OCI-LY3 (cell line): Measurements from ENCODE around the gene ADGRB3.

Experiments used
- H2AFZ ChIP-seq: fragments of 200-600, 300-600 bp; shearing (Covaris generic); 2 replicates; pipeline ENCODE4 v1.6.0; 2014; ENCODE audit warnings: antibody characterized with exemption, low read depth, low read length
- H3K27ac ChIP-seq: fragments of 200-600, 300-600 bp; sonication (generic); 2 replicates; pipeline ENCODE4 v1.5.1; 2014; ENCODE audit warnings: mild to moderate bottlenecking, low read length, moderate library complexity, mixed read lengths
- H3K27me3 ChIP-seq: fragments of 200-600, 300-600 bp; sonication (generic); 2 replicates; pipeline ENCODE4 v1.6.1; 2014; ENCODE audit warnings: low read depth, low read length, mixed read lengths
- H3K36me3 ChIP-seq: fragments of 200-600, 300-600 bp; sonication (generic); replicated peaks from 2 replicates; pipeline ENCODE3; 2014; ENCODE audit warnings: low read depth, low read length, mixed read lengths
- H3K4me1 ChIP-seq: fragments of 300-600, 200-600 bp; sonication (generic); 2 replicates; pipeline ENCODE4 v1.6.1; 2014; ENCODE audit warnings: low read length, mixed read lengths
- H3K4me2 ChIP-seq: fragments of 200-600, 300-600 bp; sonication (generic); 2 replicates; pipeline ENCODE4 v1.6.1; 2014; ENCODE audit warnings: low read length, mixed read lengths
- H3K4me3 ChIP-seq: fragments of 300-600, 200-600 bp; sonication (generic); 2 replicates; pipeline ENCODE4 v1.5.1; 2014; ENCODE audit warnings: antibody characterized with exemption, mild to moderate bottlenecking, low read length, moderate library complexity
- H3K79me2 ChIP-seq: fragments of 300-600, 200-600 bp; shearing (Covaris generic); 2 replicates; pipeline ENCODE4 v1.6.1; 2014; ENCODE audit warnings: mild to moderate bottlenecking, low read length, mixed read lengths
- H3K9ac ChIP-seq: fragments of 300-600, 200-600 bp; shearing (Covaris generic); 2 replicates; pipeline ENCODE4 v1.6.0; 2014; ENCODE audit warnings: mild to moderate bottlenecking, low read length, moderate library complexity
- H3K9me3 ChIP-seq: fragments of 200-600, 300-600 bp; shearing (Covaris generic); 2 replicates; pipeline ENCODE4 v1.6.1; 2014; ENCODE audit warnings: low read length, mixed read lengths; ENCODE audit not compliant: insufficient read depth
- H4K20me1 ChIP-seq: fragments of 200-600, 300-600 bp; sonication (generic); 2 replicates; pipeline ENCODE4 v1.6.1; 2016; ENCODE audit warnings: low read length, mixed read lengths; ENCODE audit not compliant: insufficient read depth
- EZH2phosphoT487 ChIP-seq: fragments of 200-600 bp; shearing (Covaris generic); IDR thresholded peaks from 2 replicates; pipeline ENCODE4 v1.6.1; 2018; ENCODE audit warnings: antibody characterized with exemption, mixed run types, low read depth
- TF ChIP-seq, protein P1 (sequence below): fragments of 200-600, 300-600 bp; sonication (generic); IDR thresholded peaks from 2 replicates; pipeline ENCODE4 v1.5.1; 2014; ENCODE audit warnings: antibody characterized with exemption, low read length, low read depth

ADGRB3 gene

DNA sequence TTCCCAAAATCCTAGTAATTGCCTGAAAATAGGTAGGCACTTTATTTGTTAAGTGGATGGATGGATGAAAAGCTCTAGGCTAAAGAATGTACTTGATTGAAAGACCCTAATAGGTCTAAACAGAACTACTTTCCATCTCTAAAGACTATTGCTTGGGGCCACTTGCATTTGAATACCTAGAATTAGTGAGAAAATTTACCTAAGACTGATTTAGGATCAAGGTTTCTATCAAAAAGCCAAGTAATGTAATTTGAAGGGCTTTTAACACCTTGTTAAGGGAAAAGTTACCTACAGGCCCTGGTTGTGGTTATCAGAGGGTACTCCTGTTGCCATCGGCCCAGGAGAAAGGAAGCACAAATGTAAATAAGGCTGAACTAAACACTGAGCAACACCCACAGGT is 581.0 kb downstream of the ADGRB3 start:
- no peaks in the 10 kb centered on the region for H3K27me3 ChIP-seq
- H3K36me3 ChIP-seq = no peaks in the 10 kb centered on the region
- TF ChIP-seq EZH2phosphoT487 = no peak
- TF ChIP-seq, protein P1, sequence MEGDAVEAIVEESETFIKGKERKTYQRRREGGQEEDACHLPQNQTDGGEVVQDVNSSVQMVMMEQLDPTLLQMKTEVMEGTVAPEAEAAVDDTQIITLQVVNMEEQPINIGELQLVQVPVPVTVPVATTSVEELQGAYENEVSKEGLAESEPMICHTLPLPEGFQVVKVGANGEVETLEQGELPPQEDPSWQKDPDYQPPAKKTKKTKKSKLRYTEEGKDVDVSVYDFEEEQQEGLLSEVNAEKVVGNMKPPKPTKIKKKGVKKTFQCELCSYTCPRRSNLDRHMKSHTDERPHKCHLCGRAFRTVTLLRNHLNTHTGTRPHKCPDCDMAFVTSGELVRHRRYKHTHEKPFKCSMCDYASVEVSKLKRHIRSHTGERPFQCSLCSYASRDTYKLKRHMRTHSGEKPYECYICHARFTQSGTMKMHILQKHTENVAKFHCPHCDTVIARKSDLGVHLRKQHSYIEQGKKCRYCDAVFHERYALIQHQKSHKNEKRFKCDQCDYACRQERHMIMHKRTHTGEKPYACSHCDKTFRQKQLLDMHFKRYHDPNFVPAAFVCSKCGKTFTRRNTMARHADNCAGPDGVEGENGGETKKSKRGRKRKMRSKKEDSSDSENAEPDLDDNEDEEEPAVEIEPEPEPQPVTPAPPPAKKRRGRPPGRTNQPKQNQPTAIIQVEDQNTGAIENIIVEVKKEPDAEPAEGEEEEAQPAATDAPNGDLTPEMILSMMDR = no peak
- H2AFZ ChIP-seq = no peak overlapping the region
- no peaks in the 10 kb centered on the region for H3K79me2 ChIP-seq
- no peak overlapping the region for H3K4me2 ChIP-seq
- peaks cover 6% of the 10 kb centered on the region for H3K4me1 ChIP-seq
- no peak overlapping the region for H3K27ac ChIP-seq
- no peak overlapping the region for H3K9ac ChIP-seq
- no peaks in the 10 kb centered on the region for H3K9me3 ChIP-seq
- H3K4me3 ChIP-seq = no peak overlapping the region
- no peaks in the 10 kb centered on the region for H4K20me1 ChIP-seq

DNA sequence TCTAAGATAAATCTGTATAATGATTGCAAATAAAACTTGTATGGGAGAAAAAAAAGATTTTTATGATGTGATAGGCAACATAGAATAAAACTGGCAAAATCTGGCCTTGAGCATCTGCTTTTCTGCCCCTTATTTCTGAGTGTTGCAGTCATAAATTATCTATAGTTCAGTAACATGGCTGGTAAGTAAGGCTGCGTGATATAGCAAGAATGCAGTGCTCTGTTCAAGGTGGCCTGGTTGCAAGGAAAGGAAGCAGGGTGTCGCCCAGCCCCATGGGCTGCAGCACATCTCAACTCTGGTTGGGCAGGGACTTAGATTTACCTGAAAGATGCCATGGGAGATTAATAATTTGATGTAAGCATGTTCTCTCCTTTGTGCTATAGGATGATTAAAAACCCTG is 582.3 kb downstream of the ADGRB3 start:
- Histone ChIP-seq H3K27me3 (no peaks in the 10 kb centered on the region), H3K9me3 (no peaks in the 10 kb centered on the region), H3K4me3 (no peak overlapping the region), H3K9ac (no peak overlapping the region), H3K4me2 (no peak overlapping the region), H3K27ac (no peak overlapping the region), H3K79me2 (no peaks in the 10 kb centered on the region), H3K4me1 (peaks cover 6% of the 10 kb centered on the region), H4K20me1 (no peaks in the 10 kb centered on the region), H3K36me3 (no peaks in the 10 kb centered on the region), H2AFZ (no peak overlapping the region)
- TF ChIP-seq EZH2phosphoT487 = no peak
- TF ChIP-seq, protein P1 = no peak

DNA sequence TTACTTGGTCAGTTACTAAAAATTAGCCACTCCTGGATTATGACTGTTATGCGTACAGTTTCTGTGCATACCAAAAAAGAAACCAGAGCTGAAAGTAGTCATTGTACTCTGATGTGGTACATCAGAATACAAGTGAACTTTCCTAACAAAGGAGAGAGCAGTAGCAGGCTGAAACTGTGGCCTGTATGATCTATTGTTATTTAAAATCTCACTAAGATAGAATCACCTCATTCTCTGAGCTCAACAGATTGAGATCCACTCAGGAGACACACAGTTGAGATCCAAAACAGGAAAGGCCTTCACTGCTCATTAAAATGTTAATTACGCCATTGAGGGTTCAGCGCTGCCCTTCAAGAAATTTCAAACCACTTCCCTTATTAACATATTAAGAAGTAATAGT is 585.3 kb downstream of the ADGRB3 start:
- H3K27ac ChIP-seq = no peak overlapping the region
- H3K27me3 ChIP-seq = no peaks in the 10 kb centered on the region
- H3K9me3 ChIP-seq = no peaks in the 10 kb centered on the region
- no peaks in the 10 kb centered on the region for H3K4me1 ChIP-seq
- H3K4me3 ChIP-seq = no peak overlapping the region
- TF ChIP-seq EZH2phosphoT487 = no peak
- TF ChIP-seq, protein P1 = no peak
- H3K4me2 ChIP-seq = no peak overlapping the region
- no peaks in the 10 kb centered on the region for H4K20me1 ChIP-seq
- H2AFZ ChIP-seq = no peak overlapping the region
- H3K9ac ChIP-seq = no peak overlapping the region
- H3K36me3 ChIP-seq = no peaks in the 10 kb centered on the region
- no peaks in the 10 kb centered on the region for H3K79me2 ChIP-seq

DNA sequence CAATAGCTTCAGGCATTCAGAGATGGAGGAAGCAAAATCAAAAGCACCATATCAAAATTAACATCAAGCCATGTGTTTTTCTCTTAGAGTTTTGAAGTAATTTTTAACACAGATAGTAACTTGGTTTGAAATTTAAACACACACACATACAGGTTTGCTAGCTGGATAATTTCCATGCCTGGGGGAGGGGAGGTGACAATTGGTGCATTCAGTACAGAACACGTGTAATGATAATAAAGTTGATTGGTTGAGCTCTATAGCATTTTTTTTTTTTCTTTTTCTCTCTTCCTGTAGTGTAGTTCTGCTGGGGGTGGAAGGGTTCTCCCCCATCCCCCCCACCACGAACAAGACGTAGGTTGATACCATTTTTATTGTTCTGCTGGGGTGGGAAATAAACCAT is 596.9 kb downstream of the ADGRB3 start:
- Histone ChIP-seq H3K79me2 (no peaks in the 10 kb centered on the region), H3K9ac (no peak overlapping the region), H4K20me1 (no peaks in the 10 kb centered on the region), H3K27me3 (no peaks in the 10 kb centered on the region), H3K27ac (no peak overlapping the region), H3K9me3 (no peaks in the 10 kb centered on the region), H2AFZ (no peak overlapping the region), H3K4me1 (no peaks in the 10 kb centered on the region), H3K4me2 (no peak overlapping the region), H3K36me3 (no peaks in the 10 kb centered on the region), H3K4me3 (no peak overlapping the region)
- TF ChIP-seq, protein P1 = no peak
- no peak for TF ChIP-seq EZH2phosphoT487
